WTC11 (cell line): ENCODE results near the gene NTN5.

Experiments
- ZNF396 ChIP-seq: fragments of 250-450 bp; sonication (Bioruptor Pico); IDR thresholded peaks from 2 replicates; pipeline ENCODE4 v1.8.0; 2021; ENCODE audit warnings: mild to moderate bottlenecking, moderate library complexity, borderline replicate concordance
- TF ChIP-seq, protein P1 (sequence below): fragments of 200-600 bp; IDR thresholded peaks from 2 replicates; pipeline ENCODE4 v1.8.0; 2022; ENCODE audit warnings: antibody characterized with exemption

DNA sequence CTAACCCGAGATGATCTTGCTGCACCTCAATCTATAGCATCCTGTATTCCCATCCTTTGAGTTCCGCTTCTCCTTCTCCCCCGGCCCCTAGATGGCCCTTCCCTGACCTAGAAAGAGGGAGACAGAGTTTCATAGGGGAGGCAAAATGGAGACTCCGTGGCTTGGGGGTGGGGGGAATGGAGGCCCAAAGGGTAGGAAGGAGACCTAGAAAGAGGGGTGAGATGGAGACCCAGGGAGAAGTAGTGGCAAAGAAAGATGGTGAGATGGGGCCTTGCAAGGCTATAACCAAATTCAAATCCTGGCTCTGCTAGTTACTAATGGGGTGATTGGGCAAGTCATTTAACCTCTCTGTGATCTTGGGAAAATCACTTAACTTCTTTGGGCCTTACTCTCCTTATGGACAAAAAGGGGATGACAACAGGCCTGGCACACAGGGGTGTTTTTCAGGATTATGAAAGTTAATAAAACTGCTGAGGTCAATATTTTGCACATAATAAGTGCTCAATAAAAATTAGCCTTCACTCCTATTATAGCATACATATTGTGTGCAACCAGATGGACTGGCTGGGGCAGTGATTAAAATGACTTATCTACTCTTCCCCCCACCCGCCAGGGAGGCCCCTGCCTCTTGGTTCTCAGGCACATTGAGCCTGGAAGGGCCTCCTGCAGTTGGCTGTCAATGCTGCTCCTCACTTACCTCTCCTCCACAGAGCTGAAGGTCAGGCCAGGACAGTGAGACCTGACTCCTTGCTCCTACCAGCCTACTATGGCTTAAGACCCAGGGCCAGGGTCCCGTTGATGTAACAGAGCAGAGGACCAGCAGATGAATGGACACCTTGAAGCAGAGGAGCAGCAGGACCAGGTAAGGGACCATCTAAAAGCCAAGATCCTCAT, 52.9 kb downstream of the NTN5 start:
- TF ChIP-seq, protein P1, sequence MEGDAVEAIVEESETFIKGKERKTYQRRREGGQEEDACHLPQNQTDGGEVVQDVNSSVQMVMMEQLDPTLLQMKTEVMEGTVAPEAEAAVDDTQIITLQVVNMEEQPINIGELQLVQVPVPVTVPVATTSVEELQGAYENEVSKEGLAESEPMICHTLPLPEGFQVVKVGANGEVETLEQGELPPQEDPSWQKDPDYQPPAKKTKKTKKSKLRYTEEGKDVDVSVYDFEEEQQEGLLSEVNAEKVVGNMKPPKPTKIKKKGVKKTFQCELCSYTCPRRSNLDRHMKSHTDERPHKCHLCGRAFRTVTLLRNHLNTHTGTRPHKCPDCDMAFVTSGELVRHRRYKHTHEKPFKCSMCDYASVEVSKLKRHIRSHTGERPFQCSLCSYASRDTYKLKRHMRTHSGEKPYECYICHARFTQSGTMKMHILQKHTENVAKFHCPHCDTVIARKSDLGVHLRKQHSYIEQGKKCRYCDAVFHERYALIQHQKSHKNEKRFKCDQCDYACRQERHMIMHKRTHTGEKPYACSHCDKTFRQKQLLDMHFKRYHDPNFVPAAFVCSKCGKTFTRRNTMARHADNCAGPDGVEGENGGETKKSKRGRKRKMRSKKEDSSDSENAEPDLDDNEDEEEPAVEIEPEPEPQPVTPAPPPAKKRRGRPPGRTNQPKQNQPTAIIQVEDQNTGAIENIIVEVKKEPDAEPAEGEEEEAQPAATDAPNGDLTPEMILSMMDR: no peak
- no peak for TF ChIP-seq ZNF396 (CRISPR knock-in tag)
